Ishikawa (cell line): ENCODE data around the gene TAS2R40.

Source experiments
- CEBPB ChIP-seq: IDR thresholded peaks from 2 replicates; pipeline ENCODE4 v1.6.1; 2012
- CREB1 ChIP-seq: IDR thresholded peaks from 2 replicates; pipeline ENCODE4 v1.6.1; 2012; ENCODE audit warnings: low read depth
- EGR1 ChIP-seq: IDR thresholded peaks from 2 replicates; pipeline ENCODE4 v1.6.1; 2012
- EP300 ChIP-seq: IDR thresholded peaks from 2 replicates; pipeline ENCODE4 v1.6.1; 2012; ENCODE audit warnings: borderline replicate concordance
- FOXM1 ChIP-seq: IDR thresholded peaks from 2 replicates; pipeline ENCODE4 v1.6.1; 2012; ENCODE audit warnings: low read depth, borderline replicate concordance
- MAX ChIP-seq: IDR thresholded peaks from 2 replicates; pipeline ENCODE4 v1.6.1; 2012
- NFIC ChIP-seq: IDR thresholded peaks from 2 replicates; pipeline ENCODE4 v1.6.1; 2012
- RAD21 ChIP-seq: IDR thresholded peaks from 2 replicates; pipeline ENCODE4 v1.6.1; 2012; ENCODE audit warnings: low read depth
- REST ChIP-seq: IDR thresholded peaks from 2 replicates; pipeline ENCODE4 v1.6.1; 2012; ENCODE audit warnings: low read depth, mild to moderate bottlenecking
- TAF1 ChIP-seq: IDR thresholded peaks from 2 replicates; pipeline ENCODE4 v1.6.1; 2012; ENCODE audit warnings: low read depth, mild to moderate bottlenecking
- TCF12 ChIP-seq: IDR thresholded peaks from 2 replicates; pipeline ENCODE4 v1.6.1; 2012; ENCODE audit warnings: low read depth
- TEAD4 ChIP-seq: IDR thresholded peaks from 2 replicates; pipeline ENCODE4 v1.6.1; 2012
- USF1 ChIP-seq: IDR thresholded peaks from 2 replicates; pipeline ENCODE4 v1.6.1; 2012
- YY1 ChIP-seq: IDR thresholded peaks from 2 replicates; pipeline ENCODE4 v1.6.1; 2012; ENCODE audit warnings: low read depth
- ZBTB7A ChIP-seq: IDR thresholded peaks from 2 replicates; pipeline ENCODE4 v1.6.1; 2012; ENCODE audit warnings: low read depth

Gene TAS2R40

GRCh38 chr7:143223784-143224183 is 1.9 kb downstream of the TAS2R40 start:
- TF ChIP-seq NFIC: no peak
- TF ChIP-seq TAF1: no peak
- no peak for TF ChIP-seq RAD21
- TF ChIP-seq TEAD4: no peak
- TF ChIP-seq REST: no peak
- no peak for TF ChIP-seq CREB1
- no peak for TF ChIP-seq USF1
- TF ChIP-seq TCF12: no peak
- TF ChIP-seq FOXM1: no peak
- no peak for TF ChIP-seq ZBTB7A
- TF ChIP-seq CEBPB: no peak
- no peak for TF ChIP-seq EP300
- no peak for TF ChIP-seq EGR1
- TF ChIP-seq YY1: no peak
- no peak for TF ChIP-seq MAX

- TF ChIP-seq ZBTB7A (no peak), USF1 (no peak), EGR1 (no peak), MAX (no peak), CREB1 (no peak), YY1 (no peak), FOXM1 (no peak), TEAD4 (no peak), CEBPB (no peak), TAF1 (no peak), REST (no peak), TCF12 (no peak), RAD21 (no peak), NFIC (no peak), EP300 (no peak)
Measured at GRCh38 chr7:143225047-143225446, 3.2 kb downstream of the TAS2R40 start.

- TF ChIP-seq CEBPB (no peak), USF1 (no peak), EGR1 (no peak), TCF12 (no peak), CREB1 (no peak), YY1 (no peak), TEAD4 (no peak), REST (no peak), EP300 (no peak), TAF1 (no peak), NFIC (no peak), FOXM1 (no peak), ZBTB7A (no peak), MAX (no peak), RAD21 (no peak)
Measured at GRCh38 chr7:143227806-143228205, 6.0 kb downstream of the TAS2R40 start.

GRCh38 chr7:143229054-143229790 is 7.4 kb downstream of the TAS2R40 start:
- TF ChIP-seq YY1 (no peak), EGR1 (no peak), RAD21 (no peak), NFIC (no peak), REST (no peak), MAX (no peak), CEBPB (no peak), TEAD4 (no peak)
